T-helper 1 cell treated with Interleukin-12 subunit alpha and Interleukin-12 subunit beta and Interleukin-4 antibody, amounts not matched to agents 30 μg/mL and 1 μg/mL, for 36 hours (primary cell): Measurements from ENCODE around the gene FOXN3.

Experiments
- H3K27ac Mint-ChIP-seq: one replicate; pipeline ENCODE4 v1.8.0; 2021; ENCODE audit warnings: mild to moderate bottlenecking, mixed read lengths
- H3K27me3 Mint-ChIP-seq: one replicate; pipeline ENCODE4 v1.8.0; 2021; ENCODE audit warnings: low read depth, mixed read lengths
- H3K36me3 Mint-ChIP-seq: one replicate; pipeline ENCODE4 v1.8.0; 2021; ENCODE audit warnings: low read depth, mixed read lengths
- H3K4me1 Mint-ChIP-seq: one replicate; pipeline ENCODE4 v1.8.0; 2021; ENCODE audit warnings: low read depth, mixed read lengths
- H3K4me3 Mint-ChIP-seq: one replicate; pipeline ENCODE4 v1.8.0; 2021; ENCODE audit warnings: mild to moderate bottlenecking, moderate library complexity, mixed read lengths
- H3K9me3 Mint-ChIP-seq: one replicate; pipeline ENCODE4 v1.8.0; 2021; ENCODE audit warnings: mixed read lengths

The FOXN3 gene

GRCh38 chr14:89424241-89424640 lies 7.2 kb upstream of the FOXN3 start:
- Mint-ChIP-seq H3K4me3 (no peak overlapping the region), H3K36me3 (peaks cover 7% of the 10 kb centered on the region), H3K4me1 (peaks cover 38% of the 10 kb centered on the region), H3K27ac (no peak overlapping the region), H3K27me3 (no peaks in the 10 kb centered on the region), H3K9me3 (no peaks in the 10 kb centered on the region)

GRCh38 chr14:89422952-89423345 lies 5.9 kb upstream of the FOXN3 start:
- H3K9me3 Mint-ChIP-seq, result no peaks in the 10 kb centered on the region
- no peak overlapping the region for H3K4me3 Mint-ChIP-seq
- H3K27ac Mint-ChIP-seq, result no peak overlapping the region
- peaks cover 7% of the 10 kb centered on the region for H3K36me3 Mint-ChIP-seq
- peaks cover 44% of the 10 kb centered on the region for H3K4me1 Mint-ChIP-seq
- no peaks in the 10 kb centered on the region for H3K27me3 Mint-ChIP-seq

- H3K4me3 Mint-ChIP-seq, result no peak overlapping the region
- H3K27me3 Mint-ChIP-seq, result no peaks in the 10 kb centered on the region
- peaks cover 44% of the 10 kb centered on the region for H3K4me1 Mint-ChIP-seq
- H3K36me3 Mint-ChIP-seq, result peaks cover 7% of the 10 kb centered on the region
- no peak overlapping the region for H3K27ac Mint-ChIP-seq
- no peaks in the 10 kb centered on the region for H3K9me3 Mint-ChIP-seq
Measured at GRCh38 chr14:89422181-89422951, 5.3 kb upstream of the FOXN3 start.

- Mint-ChIP-seq H3K27ac (no peak overlapping the region), H3K4me3 (no peak overlapping the region), H3K36me3 (peaks cover 11% of the 10 kb centered on the region), H3K9me3 (no peaks in the 10 kb centered on the region), H3K27me3 (no peaks in the 10 kb centered on the region), H3K4me1 (peaks cover 43% of the 10 kb centered on the region)
Measured at GRCh38 chr14:89420502-89420901, 3.5 kb upstream of the FOXN3 start.

- Mint-ChIP-seq H3K27ac (no peak overlapping the region), H3K9me3 (no peaks in the 10 kb centered on the region), H3K27me3 (no peaks in the 10 kb centered on the region), H3K4me1 (peaks cover 47% of the 10 kb centered on the region), H3K4me3 (no peak overlapping the region), H3K36me3 (peaks cover 11% of the 10 kb centered on the region)
Measured at GRCh38 chr14:89419973-89420482, 3.0 kb upstream of the FOXN3 start.

- Mint-ChIP-seq H3K4me1 (peaks cover 46% of the 10 kb centered on the region), H3K9me3 (no peaks in the 10 kb centered on the region), H3K36me3 (peaks cover 11% of the 10 kb centered on the region), H3K27me3 (no peaks in the 10 kb centered on the region), H3K27ac (peak overlapping the region; percentile 65), H3K4me3 (peak overlapping the region; percentile 48)
Measured at GRCh38 chr14:89418976-89419375, 1.9 kb upstream of the FOXN3 start.

- H3K4me1 Mint-ChIP-seq, result peaks cover 46% of the 10 kb centered on the region
- no peaks in the 10 kb centered on the region for H3K9me3 Mint-ChIP-seq
- no peaks in the 10 kb centered on the region for H3K27me3 Mint-ChIP-seq
- H3K36me3 Mint-ChIP-seq, result peaks cover 11% of the 10 kb centered on the region
- H3K27ac Mint-ChIP-seq, result peak overlapping the region; percentile 36
- H3K4me3 Mint-ChIP-seq, result peak overlapping the region; percentile 39
Measured at GRCh38 chr14:89418452-89418851, 1.4 kb upstream of the FOXN3 start.

- Mint-ChIP-seq H3K9me3 (no peaks in the 10 kb centered on the region), H3K4me3 (peak overlapping the region; percentile 82), H3K36me3 (peaks cover 9% of the 10 kb centered on the region), H3K27ac (peak overlapping the region; percentile 84), H3K4me1 (peaks cover 49% of the 10 kb centered on the region), H3K27me3 (no peaks in the 10 kb centered on the region)
Measured at GRCh38 chr14:89417465-89418225, 612 bp upstream of the FOXN3 start.

GRCh38 chr14:89416002-89416995 lies 734 bp downstream of the FOXN3 start:
- peak overlapping the region; percentile 92 for H3K27ac Mint-ChIP-seq
- peaks cover 46% of the 10 kb centered on the region for H3K4me1 Mint-ChIP-seq
- H3K9me3 Mint-ChIP-seq, result no peaks in the 10 kb centered on the region
- no peaks in the 10 kb centered on the region for H3K27me3 Mint-ChIP-seq
- H3K36me3 Mint-ChIP-seq, result peaks cover 16% of the 10 kb centered on the region
- H3K4me3 Mint-ChIP-seq, result peak overlapping the region; percentile 87

- Mint-ChIP-seq H3K9me3 (no peaks in the 10 kb centered on the region), H3K4me1 (peaks cover 50% of the 10 kb centered on the region), H3K36me3 (peaks cover 22% of the 10 kb centered on the region), H3K4me3 (peak overlapping the region; percentile 87), H3K27me3 (no peaks in the 10 kb centered on the region), H3K27ac (peak overlapping the region; percentile 19)
Measured at GRCh38 chr14:89415159-89415558, 1.9 kb downstream of the FOXN3 start.

- Mint-ChIP-seq H3K27me3 (no peaks in the 10 kb centered on the region), H3K9me3 (no peaks in the 10 kb centered on the region), H3K4me1 (peaks cover 50% of the 10 kb centered on the region), H3K4me3 (no peak overlapping the region), H3K36me3 (peaks cover 24% of the 10 kb centered on the region), H3K27ac (no peak overlapping the region)
Measured at GRCh38 chr14:89411976-89412375, 5.1 kb downstream of the FOXN3 start.

GRCh38 chr14:89409961-89410360 lies 7.1 kb downstream of the FOXN3 start:
- no peaks in the 10 kb centered on the region for H3K27me3 Mint-ChIP-seq
- peaks cover 21% of the 10 kb centered on the region for H3K36me3 Mint-ChIP-seq
- H3K4me1 Mint-ChIP-seq, result peaks cover 45% of the 10 kb centered on the region
- H3K4me3 Mint-ChIP-seq, result peak overlapping the region; percentile 17
- H3K27ac Mint-ChIP-seq, result no peak overlapping the region
- no peaks in the 10 kb centered on the region for H3K9me3 Mint-ChIP-seq

- no peak overlapping the region for H3K27ac Mint-ChIP-seq
- H3K27me3 Mint-ChIP-seq, result no peaks in the 10 kb centered on the region
- no peak overlapping the region for H3K4me3 Mint-ChIP-seq
- H3K4me1 Mint-ChIP-seq, result peaks cover 41% of the 10 kb centered on the region
- H3K36me3 Mint-ChIP-seq, result peaks cover 21% of the 10 kb centered on the region
- no peaks in the 10 kb centered on the region for H3K9me3 Mint-ChIP-seq
Measured at GRCh38 chr14:89408907-89409700, 7.9 kb downstream of the FOXN3 start.
